Gastrocnemius medialis (tissue), 4 donors: Measurements from ENCODE around the gene PSPN. TPM values are rescaled to one million over a fixed set of nuclear protein-coding genes. Genes with fewer than 3 reads are reported as not detected.

ENCODE experiments used
- ATAC-seq, 2 donors: fragments of 150-250 bp; one replicate each; pipeline ENCODE4 v1.9.1; 2016
- DNase-seq, 2 donors: peaks; one replicate each; pipeline ENCODE4 v3.0.0-alpha.2; 2019
- H3K27ac ChIP-seq, 4 donors: fragments of 200-600 bp; sonication (generic); 1 replicate in 1 of 4; 2 replicates in 3 of 4; pipeline ENCODE4 v1.5.1; 2016 to 2018; ENCODE audit warnings: mild to moderate bottlenecking in 2 of 4, moderate library complexity in 1 of 4
- H3K27me3 ChIP-seq, 3 donors: fragments of 200-600 bp; sonication (generic) in 2 of 3; 1 replicate in 1 of 3; 2 replicates in 2 of 3; pipeline versions ENCODE4 v1.5.1 to v1.6.0; 2016 to 2019; ENCODE audit warnings: mild to moderate bottlenecking in 1 of 3, moderate library complexity in 1 of 3
- H3K36me3 ChIP-seq, 2 donors: fragments of 200-600 bp; sonication (generic) in 1 of 2; one replicate each; pipeline ENCODE4 v1.5.1; 2017 to 2018
- H3K4me1 ChIP-seq, 2 donors: fragments of 200-600 bp; sonication (generic) in 1 of 2; one replicate each; pipeline ENCODE4 v1.5.1; 2016 to 2017; ENCODE audit warnings: mild to moderate bottlenecking in 2 of 2
- H3K4me3 ChIP-seq, 4 donors: fragments of 200-600 bp; sonication (generic) in 3 of 4; 1 replicate in 1 of 4; 2 replicates in 3 of 4; pipeline ENCODE4 v1.5.1; 2016 to 2019; ENCODE audit warnings: mild to moderate bottlenecking in 2 of 4
- H3K9me3 ChIP-seq, 3 donors: fragments of 200-600 bp; sonication (generic) in 2 of 3; 1 replicate in 1 of 3; 2 replicates in 2 of 3; pipeline ENCODE4 v1.5.1; 2016 to 2019
- POLR2A ChIP-seq, 2 donors: fragments of 450-650 bp; IDR thresholded peaks; one replicate each; pipeline ENCODE4 v1.6.1; 2017; ENCODE audit warnings: antibody characterized with exemption in 2 of 2, mild to moderate bottlenecking in 2 of 2, moderate library complexity in 2 of 2
- in situ Hi-C, 4 donors: fragments of 200-750 bp; cut with MboI; loops; one replicate each; pipeline versions ENCODE4 v1.15.0 to v1.8.0; 2017; ENCODE audit warnings: low sequenced_read_pairs in 4 of 4
- intact Hi-C: fragments of 100-400 bp; cut with DNase I; formaldehyde crosslinking; loops from one replicate; pipeline ENCODE4 v1.15.1; 2023; ENCODE audit warnings: low total_unique reads
- total RNA-seq, 4 donors: library from RNA; depleted of rRNA; stranded (reverse); fragments of >200 nt; gene quantifications; one replicate each; pipeline versions ENCODE4 v1.1.0 to v1.2.3, GENCODE V29; 2016
- TF ChIP-seq, protein P1 (sequence below), 5 experiments: fragments of 450-650 bp in 3 of 5; fragments of 200-600 bp in 2 of 5; sonication (generic) in 2 of 5; IDR thresholded peaks in 4 of 5; conservative IDR thresholded peaks in 1 of 5; 1 replicate in 4 of 5; 2 replicates in 1 of 5; pipeline ENCODE4 v1.5.1; 2016 to 2019; ENCODE audit warnings: antibody characterized with exemption in 5 of 5, mild to moderate bottlenecking in 3 of 5, moderate library complexity in 3 of 5

The PSPN gene
- total RNA-seq, 4 donors from 2014 or later = 0.15 to 0.75 (median 0.43) TPM

DNA sequence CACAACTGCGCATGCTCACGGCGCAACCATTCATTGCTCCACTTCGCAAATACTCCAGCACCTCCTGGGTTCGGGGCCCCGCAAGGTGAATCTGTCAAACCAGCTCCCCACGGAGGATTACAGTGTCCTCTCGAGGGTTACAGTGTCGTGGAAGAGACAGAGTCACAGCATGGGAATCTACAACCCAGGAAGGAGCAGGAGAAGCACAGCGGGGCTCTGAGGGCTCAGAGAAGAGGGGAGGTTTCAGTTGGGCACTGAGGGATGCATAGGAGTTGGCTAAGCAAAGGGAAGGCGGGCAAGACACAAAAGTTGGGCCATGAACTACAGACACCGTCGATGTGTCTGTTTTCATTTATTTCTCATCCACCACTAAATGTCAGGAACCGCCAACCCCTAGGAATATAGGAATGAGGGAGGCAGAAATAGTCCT, 18.3 kb upstream of the PSPN start:
- H3K4me1 ChIP-seq = peaks cover 6 to 15% of the 10 kb centered on the region in 2 donors
- in situ Hi-C loops (loop anchor here in 1 of 4 donors (25.0 kb wide), 1 partner anchor 343 kb away; the partner anchor contains the start of genes GPR108 and TRIP10), intact Hi-C loops (loop anchor here (1.0 kb wide), 2 partner anchors 21 to 30 kb away; partner anchors contain the start of gene KHSRP)
- ATAC-seq (no peak), DNase-seq (peak in 1 of 2 donors; percentile 23)
- peak overlapping the region; percentile 68 to 97 (median 90) for H3K4me3 ChIP-seq
- TF ChIP-seq, protein P1, sequence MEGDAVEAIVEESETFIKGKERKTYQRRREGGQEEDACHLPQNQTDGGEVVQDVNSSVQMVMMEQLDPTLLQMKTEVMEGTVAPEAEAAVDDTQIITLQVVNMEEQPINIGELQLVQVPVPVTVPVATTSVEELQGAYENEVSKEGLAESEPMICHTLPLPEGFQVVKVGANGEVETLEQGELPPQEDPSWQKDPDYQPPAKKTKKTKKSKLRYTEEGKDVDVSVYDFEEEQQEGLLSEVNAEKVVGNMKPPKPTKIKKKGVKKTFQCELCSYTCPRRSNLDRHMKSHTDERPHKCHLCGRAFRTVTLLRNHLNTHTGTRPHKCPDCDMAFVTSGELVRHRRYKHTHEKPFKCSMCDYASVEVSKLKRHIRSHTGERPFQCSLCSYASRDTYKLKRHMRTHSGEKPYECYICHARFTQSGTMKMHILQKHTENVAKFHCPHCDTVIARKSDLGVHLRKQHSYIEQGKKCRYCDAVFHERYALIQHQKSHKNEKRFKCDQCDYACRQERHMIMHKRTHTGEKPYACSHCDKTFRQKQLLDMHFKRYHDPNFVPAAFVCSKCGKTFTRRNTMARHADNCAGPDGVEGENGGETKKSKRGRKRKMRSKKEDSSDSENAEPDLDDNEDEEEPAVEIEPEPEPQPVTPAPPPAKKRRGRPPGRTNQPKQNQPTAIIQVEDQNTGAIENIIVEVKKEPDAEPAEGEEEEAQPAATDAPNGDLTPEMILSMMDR (IDR thresholded peaks at IDR 0.05 in 4 of 5, conservative IDR thresholded peaks at IDR 0.05 in 1 of 5) = no peak
- no peak for TF ChIP-seq POLR2A (IDR thresholded peaks at IDR 0.05)
- no peaks in the 10 kb centered on the region for H3K9me3 ChIP-seq
- peak overlapping the region; percentile 83 to 93 (median 88) for H3K27ac ChIP-seq
- no peaks in the 10 kb centered on the region for H3K27me3 ChIP-seq
- peaks cover 0 to 12% of the 10 kb centered on the region in 2 donors for H3K36me3 ChIP-seq

DNA sequence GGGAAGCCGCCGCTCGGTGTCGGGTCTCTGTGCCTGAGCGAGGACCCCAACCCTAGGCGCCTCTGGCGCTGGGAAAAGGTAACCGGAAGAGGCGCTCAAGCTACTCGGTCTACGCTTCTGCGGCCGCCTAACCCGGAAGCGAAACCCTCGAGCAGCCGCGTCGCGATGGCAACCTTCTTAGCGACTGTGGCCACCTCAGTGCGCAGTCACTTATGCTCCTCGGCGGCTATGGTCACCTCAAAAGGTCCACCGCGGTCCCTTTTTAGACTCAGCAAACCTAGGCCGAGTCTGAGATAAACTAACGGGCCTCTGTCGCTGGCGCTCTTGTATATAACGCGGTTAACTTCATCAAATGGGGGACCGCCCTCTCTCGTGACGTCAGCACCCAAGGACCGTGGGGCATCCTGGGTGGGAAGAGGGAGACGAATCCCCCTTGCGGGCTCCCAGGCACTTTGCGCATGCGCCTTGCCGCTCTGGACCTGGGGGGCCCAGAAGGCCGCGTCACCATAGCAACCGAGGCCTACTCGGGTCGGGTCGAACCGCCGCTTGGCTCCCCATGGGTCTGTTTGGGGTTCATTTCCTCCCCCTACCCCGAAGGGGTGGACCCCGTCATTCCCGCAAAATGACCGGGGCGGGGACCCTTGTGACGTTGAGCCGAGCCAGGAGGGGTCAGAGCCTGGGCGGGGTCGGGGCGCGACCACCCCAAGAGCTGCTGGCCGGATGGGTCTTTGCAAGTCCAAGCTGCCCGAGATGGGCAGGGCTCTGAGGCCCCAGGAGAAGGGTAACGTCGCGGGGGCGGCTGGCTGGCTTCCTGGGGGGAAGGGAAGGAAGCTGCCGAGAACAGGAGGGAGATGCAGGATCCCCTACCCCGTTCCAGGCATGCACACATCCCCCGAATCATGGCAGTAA, 17.6 kb upstream of the PSPN start, which contains the start of gene GTF2F1:
Gene GTF2F1 (minus strand): TSS at position 91 of the 909 bp plus-strand sequence. CDS start 169 bp downstream, outside the sequence.
- peak in 1 of 2 donors; percentile 18 for TF ChIP-seq POLR2A (IDR thresholded peaks at IDR 0.05)
- TF ChIP-seq, protein P1 (IDR thresholded peaks at IDR 0.05 in 4 of 5, conservative IDR thresholded peaks at IDR 0.05 in 1 of 5) = peak in 1 of 5 experiments; percentile 8
- Histone ChIP-seq H3K4me3 (peak within 1 kb of the TSS; percentile 68 to 97 (median 90)), H3K36me3 (peaks cover 0 to 18% of the 10 kb centered on the region in 2 donors), H3K27ac (peak within 1 kb of the TSS; percentile 83 to 93 (median 88)), H3K27me3 (no peaks in the 10 kb centered on the region), H3K9me3 (no peaks in the 10 kb centered on the region), H3K4me1 (peaks cover 6 to 15% of the 10 kb centered on the region in 2 donors)
- ATAC-seq (peak; percentile 97), DNase-seq (peak; percentile 80 to 83)
- in situ Hi-C loops (loop anchor here in 1 of 4 donors (25.0 kb wide), 1 partner anchor 344 kb away; the partner anchor contains the start of genes GPR108 and TRIP10), intact Hi-C loops (loop anchor here (1.0 kb wide), 2 partner anchors 20 to 31 kb away; partner anchors contain the start of gene KHSRP)

DNA sequence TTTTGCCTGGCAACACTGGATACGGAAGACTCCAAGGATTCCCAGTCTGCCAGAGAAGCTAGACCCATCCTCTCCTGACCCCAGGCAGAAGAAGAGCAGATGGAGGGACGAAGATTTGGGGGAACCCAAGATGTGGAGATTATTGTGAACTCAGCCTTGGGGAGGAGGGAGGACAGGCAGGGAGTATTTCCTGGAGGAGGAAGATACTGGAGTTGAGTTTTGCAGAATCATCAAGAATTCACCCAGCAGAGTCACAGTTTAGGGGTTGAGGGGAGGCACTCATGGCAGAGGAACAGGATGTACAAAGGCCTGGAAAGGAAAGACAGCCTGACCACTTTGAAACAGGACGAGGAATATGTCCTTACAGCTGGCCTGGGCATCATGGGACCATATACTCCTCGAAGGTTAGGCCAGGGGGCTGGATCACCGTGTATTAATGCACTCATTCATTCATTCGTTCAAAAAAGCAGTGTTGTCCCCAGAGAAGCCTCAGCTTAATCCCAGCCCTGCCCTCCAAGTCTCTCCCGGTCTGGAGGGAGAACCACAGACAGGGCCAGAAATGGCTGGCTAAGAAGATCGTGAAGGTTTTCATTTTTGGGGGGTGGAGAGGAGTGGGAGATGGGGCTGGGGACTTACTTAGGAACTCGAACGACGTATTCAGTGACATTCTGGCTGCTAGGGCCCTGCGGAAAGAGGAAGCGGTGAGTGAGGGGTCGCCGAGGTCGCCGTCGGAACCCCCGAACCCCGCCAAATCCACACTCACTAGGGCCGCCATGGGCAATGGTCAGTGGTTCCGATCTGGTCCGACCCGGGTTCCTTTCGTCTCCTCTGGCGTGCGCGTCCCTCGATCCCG, 16.7 kb upstream of the PSPN start:
- H3K4me1 ChIP-seq = peaks cover 6 to 15% of the 10 kb centered on the region in 2 donors
- no peak for TF ChIP-seq POLR2A (IDR thresholded peaks at IDR 0.05)
- TF ChIP-seq, protein P1 (IDR thresholded peaks at IDR 0.05 in 4 of 5, conservative IDR thresholded peaks at IDR 0.05 in 1 of 5) = no peak
- DNase-seq (no peak), ATAC-seq (peak in 1 of 2 donors; percentile 13)
- no peaks in the 10 kb centered on the region for H3K27me3 ChIP-seq
- in situ Hi-C loops = loop anchor here in 1 of 4 donors (25.0 kb wide), 1 partner anchor 345 kb away; the partner anchor contains the start of genes GPR108 and TRIP10
- H3K27ac ChIP-seq = peak overlapping the region; percentile 83 to 93 (median 88)
- peak overlapping the region; percentile 68 to 97 (median 90) for H3K4me3 ChIP-seq
- intact Hi-C loops = loop anchor here (1.0 kb wide), 2 partner anchors 19 to 32 kb away; partner anchors contain the start of gene KHSRP
- H3K36me3 ChIP-seq = peaks cover 0 to 27% of the 10 kb centered on the region in 2 donors
- H3K9me3 ChIP-seq = no peaks in the 10 kb centered on the region

DNA sequence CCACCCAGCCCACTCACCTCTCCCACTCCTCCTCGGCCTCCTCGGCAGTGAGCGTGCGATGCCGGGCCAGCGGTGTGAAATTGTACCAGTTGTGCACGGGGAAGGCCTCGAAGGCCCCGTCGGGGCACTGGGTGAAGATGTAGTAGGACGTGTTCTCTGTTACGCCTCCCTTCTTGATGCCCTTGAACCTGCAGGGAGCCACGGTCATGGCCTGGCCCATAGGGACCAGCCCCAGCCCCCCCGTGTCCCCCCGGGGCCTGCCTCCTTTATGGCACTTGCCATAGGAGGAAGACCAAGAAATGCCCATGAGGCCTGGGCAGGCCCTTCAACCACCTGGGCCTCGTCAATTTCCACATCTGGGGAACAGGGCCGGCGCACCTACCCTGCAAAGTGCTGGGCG, 11.6 kb upstream of the PSPN start:
- TF ChIP-seq, protein P1 (IDR thresholded peaks at IDR 0.05 in 4 of 5, conservative IDR thresholded peaks at IDR 0.05 in 1 of 5) = no peak
- no peak for TF ChIP-seq POLR2A (IDR thresholded peaks at IDR 0.05)
- Histone ChIP-seq H3K4me3 (no peak overlapping the region), H3K27me3 (no peaks in the 10 kb centered on the region), H3K9me3 (no peaks in the 10 kb centered on the region), H3K4me1 (peaks cover 4 to 6% of the 10 kb centered on the region in 2 donors), H3K27ac (no peak overlapping the region), H3K36me3 (peaks cover 0 to 58% of the 10 kb centered on the region in 2 donors)
- DNase-seq (no peak), ATAC-seq (no peak)
- in situ Hi-C loops (loop anchor here in 1 of 4 donors (25.0 kb wide), 1 partner anchor 350 kb away; the partner anchor contains the start of genes GPR108 and TRIP10), intact Hi-C loops (no loop called here)
